Measurements from ENCODE around the gene TNS4. TPM values are rescaled to one million over a fixed set of nuclear protein-coding genes. Genes with fewer than 3 reads are reported as not detected.

Gene TNS4
- total RNA-seq, 1 experiment from 2014 or later = 522 TPM

DNA sequence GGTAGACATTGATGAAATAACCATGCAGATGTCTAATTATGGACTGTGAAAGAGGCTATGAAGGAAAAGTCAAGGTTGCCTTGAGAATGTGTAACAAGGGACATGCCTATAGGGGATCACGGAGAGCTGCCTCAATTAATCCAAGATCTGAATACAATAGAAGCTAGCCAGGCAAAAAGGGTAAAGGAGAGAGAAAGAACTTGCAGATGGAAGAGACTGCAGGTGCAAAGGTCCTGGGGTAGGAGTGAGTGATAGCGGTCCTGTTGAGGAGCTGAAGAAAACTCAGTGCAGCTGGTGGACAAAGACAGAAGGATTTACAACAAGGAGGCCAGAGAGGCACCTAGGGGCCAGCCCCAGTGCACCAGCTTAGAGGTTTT is 15.9 kb upstream of the TNS4 start:
- Mint-ChIP-seq H3K27ac (ENCODE audit: low read depth, unreplicated experiment) (peak overlapping the region; percentile 87), H3K4me1 (ENCODE audit: insufficient read depth, unreplicated experiment) (peaks cover 63% of the 10 kb centered on the region), H3K36me3 (ENCODE audit: insufficient read depth, unreplicated experiment) (peaks cover 5% of the 10 kb centered on the region), H3K4me3 (ENCODE audit: unreplicated experiment) (peak overlapping the region; percentile 58), H3K27me3 (ENCODE audit: insufficient read depth, unreplicated experiment) (no peaks in the 10 kb centered on the region), H3K9me3 (ENCODE audit: unreplicated experiment) (no peaks in the 10 kb centered on the region)
- TSS peak; percentile 46 for BruUV-seq (replicated peaks)
- no peak for TF ChIP-seq CTCF (IDR thresholded peaks at IDR 0.05; ENCODE audit: unreplicated experiment)
- DNase-seq (ENCODE audit: unreplicated experiment) = no peak
- ChIA-PET CTCF (interaction anchor here (1.2 to 2.0 kb wide), 4 partner anchors 15 to 23 kb away, joined by 4 to 11 read pairs (median 4); partner anchors contain the start of gene TNS4), POLR2A (interaction anchor here (0.5 to 15.6 kb wide), 10 partner anchors 8 to 200 kb away, joined by 3 to 614 read pairs (median 8); partner anchors contain the start of gene TNS4)
- intact Hi-C loops (cut with micrococcal nuclease) = no loop called here

GRCh38 chr17:40516581-40517285 is 15.3 kb upstream of the TNS4 start:
- H3K27me3 Mint-ChIP-seq (ENCODE audit: insufficient read depth, unreplicated experiment) = no peaks in the 10 kb centered on the region
- peak overlapping the region; percentile 58 for H3K4me3 Mint-ChIP-seq (ENCODE audit: unreplicated experiment)
- peaks cover 3% of the 10 kb centered on the region for H3K36me3 Mint-ChIP-seq (ENCODE audit: insufficient read depth, unreplicated experiment)
- ChIA-PET CTCF (interaction anchor here (1.2 to 2.0 kb wide), 4 partner anchors 15 to 22 kb away, joined by 4 to 11 read pairs (median 4); partner anchors contain the start of gene TNS4), POLR2A (interaction anchor here (1.5 to 15.6 kb wide), 7 partner anchors 7 to 43 kb away, joined by 3 to 614 read pairs (median 86); partner anchors contain the start of gene TNS4)
- H3K9me3 Mint-ChIP-seq (ENCODE audit: unreplicated experiment) = no peaks in the 10 kb centered on the region
- H3K27ac Mint-ChIP-seq (ENCODE audit: low read depth, unreplicated experiment) = peak overlapping the region; percentile 87
- DNase-seq (ENCODE audit: unreplicated experiment) = no peak
- no peak for TF ChIP-seq CTCF (IDR thresholded peaks at IDR 0.05; ENCODE audit: unreplicated experiment)
- intact Hi-C loops (cut with micrococcal nuclease) = no loop called here
- peaks cover 63% of the 10 kb centered on the region for H3K4me1 Mint-ChIP-seq (ENCODE audit: insufficient read depth, unreplicated experiment)
- TSS peak; percentile 13 for BruUV-seq (replicated peaks)

DNA sequence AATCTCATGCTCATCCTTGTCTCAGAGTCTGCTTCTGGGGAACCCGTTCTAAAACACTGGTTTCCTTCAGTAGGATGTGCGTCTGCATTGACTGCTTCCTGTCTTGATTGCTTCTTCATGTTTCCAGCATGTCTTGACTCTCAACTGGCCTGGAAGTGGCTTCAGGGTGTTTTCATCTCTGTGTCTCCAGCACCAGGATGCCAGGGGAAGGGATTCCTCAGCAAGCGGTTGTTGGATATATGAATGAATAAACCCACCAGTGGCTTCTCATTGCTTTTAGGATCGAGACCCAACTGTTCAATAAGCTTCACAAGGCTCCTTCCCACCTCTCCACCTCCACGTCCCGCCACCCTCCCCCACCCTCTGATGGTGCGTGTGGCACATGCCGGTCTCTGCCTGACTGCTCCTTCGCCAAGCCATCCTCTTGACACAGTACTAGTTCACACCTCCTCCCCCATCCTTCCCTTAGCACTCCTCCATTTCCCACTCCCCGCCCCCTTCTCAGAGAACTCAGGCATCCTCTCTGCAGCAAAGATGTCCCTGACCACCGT is 14.1 kb upstream of the TNS4 start:
- Mint-ChIP-seq H3K27ac (ENCODE audit: low read depth, unreplicated experiment) (peak overlapping the region; percentile 87), H3K9me3 (ENCODE audit: unreplicated experiment) (no peaks in the 10 kb centered on the region), H3K4me3 (ENCODE audit: unreplicated experiment) (no peak overlapping the region), H3K4me1 (ENCODE audit: insufficient read depth, unreplicated experiment) (peaks cover 67% of the 10 kb centered on the region), H3K27me3 (ENCODE audit: insufficient read depth, unreplicated experiment) (no peaks in the 10 kb centered on the region), H3K36me3 (ENCODE audit: insufficient read depth, unreplicated experiment) (no peaks in the 10 kb centered on the region)
- DNase-seq (ENCODE audit: unreplicated experiment) = no peak
- CTCF ChIA-PET = interaction anchor here (2.0 kb wide), 1 partner anchor 18 kb away, joined by 5 read pairs; no protein-coding TSS in a partner anchor
- intact Hi-C loops (cut with micrococcal nuclease) = no loop called here
- BruUV-seq (replicated peaks) = no TSS peak
- TF ChIP-seq CTCF (IDR thresholded peaks at IDR 0.05; ENCODE audit: unreplicated experiment) = no peak
- POLR2A ChIA-PET = interaction anchor here (15.6 kb wide), 1 partner anchor 18 kb away, joined by 614 read pairs; the partner anchor contains the start of gene TNS4

DNA sequence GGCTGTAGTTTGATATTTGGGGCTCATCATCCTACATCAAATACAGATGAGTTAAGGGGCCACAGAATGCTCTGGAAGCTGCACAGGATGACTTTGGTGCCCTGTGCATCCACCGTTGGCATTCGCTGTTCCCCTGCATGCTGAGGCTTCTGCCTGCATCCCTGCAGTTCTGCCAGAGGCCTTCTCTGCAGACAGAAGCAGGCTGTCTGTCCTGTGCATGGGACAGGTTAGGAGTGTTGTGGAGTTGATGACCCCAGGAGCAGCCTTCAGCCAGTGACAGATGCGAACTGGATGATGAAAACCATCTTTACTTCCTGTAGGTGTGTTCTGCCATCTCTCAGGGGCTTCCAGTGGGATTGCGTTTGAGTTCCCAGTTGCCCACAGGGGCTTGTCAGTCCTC is 13.6 kb upstream of the TNS4 start:
- Mint-ChIP-seq H3K27me3 (ENCODE audit: insufficient read depth, unreplicated experiment) (no peaks in the 10 kb centered on the region), H3K27ac (ENCODE audit: low read depth, unreplicated experiment) (no peak overlapping the region), H3K4me1 (ENCODE audit: insufficient read depth, unreplicated experiment) (peaks cover 72% of the 10 kb centered on the region), H3K4me3 (ENCODE audit: unreplicated experiment) (no peak overlapping the region), H3K36me3 (ENCODE audit: insufficient read depth, unreplicated experiment) (no peaks in the 10 kb centered on the region), H3K9me3 (ENCODE audit: unreplicated experiment) (no peaks in the 10 kb centered on the region)
- CTCF ChIA-PET = no interaction called here
- POLR2A ChIA-PET = interaction anchor here (0.6 to 6.3 kb wide), 3 partner anchors 7 to 39 kb away, joined by 3 to 336 read pairs (median 110); partner anchors contain the start of gene TNS4
- intact Hi-C loops (cut with micrococcal nuclease) = no loop called here
- no peak for TF ChIP-seq CTCF (IDR thresholded peaks at IDR 0.05; ENCODE audit: unreplicated experiment)
- DNase-seq (ENCODE audit: unreplicated experiment) = no peak
- BruUV-seq (replicated peaks) = no TSS peak
